GM04504 (cell line): ENCODE data around the gene ANKRD34A.

ENCODE experiments used
- DNase-seq: peaks from one replicate; pipeline ENCODE4 v3.0.0-alpha.2; 2012; ENCODE audit warnings: low read depth

The ANKRD34A gene

GRCh38 chr1:145964328-145965118 is at the start of gene ANKRD34A, which contains the start of gene POLR3GL:
Gene ANKRD34A (minus strand): TSS chr1:145964575. CDS start chr1:145961759, 2,816 bp downstream.
Gene POLR3GL (plus strand): TSS chr1:145964690. CDS start chr1:145974866, 10,176 bp downstream.
- DNase-seq: peak; percentile 80

GRCh38 chr1:146013559-146013922 is 49.2 kb upstream of the ANKRD34A start:
- no peak for DNase-seq

- no peak for DNase-seq
These were observed 48.6 kb upstream of the ANKRD34A start for GRCh38 chr1:146012703-146013558.

GRCh38 chr1:146010126-146010738 is 45.9 kb upstream of the ANKRD34A start:
- DNase-seq: no peak

GRCh38 chr1:146007489-146008133 is 43.2 kb upstream of the ANKRD34A start:
- no peak for DNase-seq

GRCh38 chr1:146001709-146002108 is 37.3 kb upstream of the ANKRD34A start:
- DNase-seq: no peak

- no peak for DNase-seq
These were observed 35.1 kb upstream of the ANKRD34A start for GRCh38 chr1:145999321-146000024.

- DNase-seq: no peak
These were observed 33.3 kb upstream of the ANKRD34A start for GRCh38 chr1:145997718-145998023.

- DNase-seq: no peak
These were observed 32.8 kb upstream of the ANKRD34A start for GRCh38 chr1:145997016-145997717.

- DNase-seq: peak; percentile 93
These were observed 32.1 kb upstream of the ANKRD34A start, which contains the start of gene TXNIP for GRCh38 chr1:145996433-145997015. Gene TXNIP (minus strand): TSS chr1:145996579. CDS start chr1:145996266, 313 bp downstream.

GRCh38 chr1:145995964-145996432 is 31.6 kb upstream of the ANKRD34A start:
- no peak for DNase-seq

- no peak for DNase-seq
These were observed 30.9 kb upstream of the ANKRD34A start for GRCh38 chr1:145995148-145995881.

- no peak for DNase-seq
These were observed 30.2 kb upstream of the ANKRD34A start for GRCh38 chr1:145994391-145995120.

- no peak for DNase-seq
These were observed 29.4 kb upstream of the ANKRD34A start for GRCh38 chr1:145993618-145994390.

- no peak for DNase-seq
These were observed 28.7 kb upstream of the ANKRD34A start for GRCh38 chr1:145992958-145993617.

GRCh38 chr1:145992502-145992936 is 28.1 kb upstream of the ANKRD34A start:
- DNase-seq: no peak

GRCh38 chr1:145991735-145992412 is 27.5 kb upstream of the ANKRD34A start:
- DNase-seq: no peak
